ENCODE results near the gene HPCAL1. TPM values are rescaled to one million over a fixed set of nuclear protein-coding genes. Genes with fewer than 3 reads are reported as not detected.

Gene HPCAL1
- total and polyA plus RNA-seq, 2 experiments from 2014 or later, result 13.4 to 25.5 TPM

DNA sequence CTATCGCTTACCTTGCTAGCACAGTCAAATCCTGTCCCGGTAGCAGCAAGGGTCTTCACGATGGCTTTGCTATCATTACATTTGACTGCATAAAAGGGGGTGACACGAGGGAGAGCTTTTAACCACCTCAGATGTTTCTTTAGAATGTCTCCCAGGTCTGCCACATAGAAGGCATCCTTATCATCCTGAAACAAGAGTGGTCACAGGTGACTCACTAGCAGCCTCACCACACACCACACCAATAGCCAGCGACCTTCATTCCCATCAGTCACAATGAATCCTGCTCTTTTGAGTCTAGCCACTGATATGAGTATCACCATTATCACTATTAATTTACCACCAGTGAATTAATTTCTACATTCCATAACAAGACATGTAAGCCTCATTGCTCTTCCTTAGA is 141.8 kb downstream of the HPCAL1 start:
- no peak overlapping the region for H3K27ac ChIP-seq
- DNase-seq (ENCODE audit: low read depth in 1 of 2, low spot score in 1 of 2), result no peak
- H3K4me1 ChIP-seq (ENCODE audit: low read depth), result peaks cover 11% of the 10 kb centered on the region
- TF ChIP-seq, protein P1, sequence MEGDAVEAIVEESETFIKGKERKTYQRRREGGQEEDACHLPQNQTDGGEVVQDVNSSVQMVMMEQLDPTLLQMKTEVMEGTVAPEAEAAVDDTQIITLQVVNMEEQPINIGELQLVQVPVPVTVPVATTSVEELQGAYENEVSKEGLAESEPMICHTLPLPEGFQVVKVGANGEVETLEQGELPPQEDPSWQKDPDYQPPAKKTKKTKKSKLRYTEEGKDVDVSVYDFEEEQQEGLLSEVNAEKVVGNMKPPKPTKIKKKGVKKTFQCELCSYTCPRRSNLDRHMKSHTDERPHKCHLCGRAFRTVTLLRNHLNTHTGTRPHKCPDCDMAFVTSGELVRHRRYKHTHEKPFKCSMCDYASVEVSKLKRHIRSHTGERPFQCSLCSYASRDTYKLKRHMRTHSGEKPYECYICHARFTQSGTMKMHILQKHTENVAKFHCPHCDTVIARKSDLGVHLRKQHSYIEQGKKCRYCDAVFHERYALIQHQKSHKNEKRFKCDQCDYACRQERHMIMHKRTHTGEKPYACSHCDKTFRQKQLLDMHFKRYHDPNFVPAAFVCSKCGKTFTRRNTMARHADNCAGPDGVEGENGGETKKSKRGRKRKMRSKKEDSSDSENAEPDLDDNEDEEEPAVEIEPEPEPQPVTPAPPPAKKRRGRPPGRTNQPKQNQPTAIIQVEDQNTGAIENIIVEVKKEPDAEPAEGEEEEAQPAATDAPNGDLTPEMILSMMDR (IDR thresholded peaks at IDR 0.05; ENCODE audit: low read depth, low read length), result no peak
- H3K36me3 ChIP-seq, result peaks cover 51% of the 10 kb centered on the region
- no peak overlapping the region for H3K4me3 ChIP-seq
- H3K9me3 ChIP-seq (ENCODE audit: low read depth), result no peaks in the 10 kb centered on the region
- H3K27me3 ChIP-seq, result no peaks in the 10 kb centered on the region

- Histone ChIP-seq H3K27me3 (no peaks in the 10 kb centered on the region), H3K27ac (no peak overlapping the region), H3K4me1 (ENCODE audit: low read depth) (peaks cover 11% of the 10 kb centered on the region), H3K4me3 (peak overlapping the region; percentile 41), H3K9me3 (ENCODE audit: low read depth) (no peaks in the 10 kb centered on the region), H3K36me3 (peaks cover 32% of the 10 kb centered on the region)
- DNase-seq (ENCODE audit: low read depth in 1 of 2, low spot score in 1 of 2), result no peak
- TF ChIP-seq, protein P1 (IDR thresholded peaks at IDR 0.05; ENCODE audit: low read depth, low read length), result no peak
Observed at GRCh38 chr2:10446631-10447030, 143.9 kb downstream of the HPCAL1 start.

DNA sequence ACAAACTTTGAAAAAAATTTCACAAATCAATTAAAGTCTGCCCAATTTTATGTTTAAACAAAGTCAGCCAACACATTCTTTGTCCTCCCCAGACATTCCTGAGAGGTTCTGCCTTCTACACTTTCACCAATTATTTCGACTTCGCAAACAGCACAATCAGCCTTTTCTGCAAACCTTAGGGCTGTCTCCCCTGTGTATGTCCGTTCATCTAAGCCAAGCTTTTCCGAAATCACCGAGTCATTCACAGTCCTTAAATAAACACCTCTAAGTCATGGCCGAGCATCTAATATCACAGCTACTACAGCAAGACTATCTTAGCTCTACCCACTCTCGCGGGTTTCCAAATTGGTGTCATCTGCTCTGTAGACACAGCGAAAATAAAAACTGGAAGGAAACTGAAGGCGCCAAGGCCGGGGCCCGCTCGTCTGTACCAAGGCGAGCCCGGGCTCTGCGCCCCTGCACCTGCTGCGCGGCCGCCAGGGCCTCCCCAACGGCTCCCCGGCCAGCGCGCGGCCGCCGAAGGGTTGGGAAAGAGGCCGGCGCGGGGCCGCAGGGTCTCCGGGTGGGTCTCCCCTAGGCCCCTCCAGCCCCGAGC is 144.7 kb downstream of the HPCAL1 start:
- peaks cover 11% of the 10 kb centered on the region for H3K4me1 ChIP-seq (ENCODE audit: low read depth)

GRCh38 chr2:10447895-10448575 is 145.3 kb downstream of the HPCAL1 start, which contains the start of gene ODC1:
Gene ODC1 (minus strand): TSS chr2:10448327. CDS start chr2:10445032, 3,295 bp downstream.
- Histone ChIP-seq H3K27me3 (no peaks in the 10 kb centered on the region), H3K9me3 (ENCODE audit: low read depth) (no peaks in the 10 kb centered on the region), H3K4me3 (peak within 1 kb of the TSS; percentile 49), H3K4me1 (ENCODE audit: low read depth) (peaks cover 11% of the 10 kb centered on the region), H3K36me3 (peaks cover 19% of the 10 kb centered on the region), H3K27ac (peak within 1 kb of the TSS; percentile 92)
- TF ChIP-seq, protein P1 (IDR thresholded peaks at IDR 0.05; ENCODE audit: low read depth, low read length), result no peak
- peak; percentile 95 to 96 for DNase-seq (ENCODE audit: low read depth in 1 of 2, low spot score in 1 of 2)

More for the DNA sequence above, 144.7 kb downstream of the HPCAL1 start:
- TF ChIP-seq, protein P1 (IDR thresholded peaks at IDR 0.05; ENCODE audit: low read depth, low read length), result no peak
- Histone ChIP-seq H3K27me3 (no peaks in the 10 kb centered on the region), H3K9me3 (ENCODE audit: low read depth) (no peaks in the 10 kb centered on the region), H3K36me3 (peaks cover 26% of the 10 kb centered on the region), H3K27ac (peak overlapping the region; percentile 92), H3K4me3 (peak overlapping the region; percentile 41)
- peak; percentile 43 to 55 for DNase-seq (ENCODE audit: low read depth in 1 of 2, low spot score in 1 of 2)

GRCh38 chr2:10448576-10449485 is 146.1 kb downstream of the HPCAL1 start:
- peak overlapping the region; percentile 90 for H3K27ac ChIP-seq

More at GRCh38 chr2:10448576-10449485, 146.1 kb downstream of the HPCAL1 start:
- H3K36me3 ChIP-seq, result peaks cover 11% of the 10 kb centered on the region
- TF ChIP-seq, protein P1 (IDR thresholded peaks at IDR 0.05; ENCODE audit: low read depth, low read length), result peak; percentile 12
- peak overlapping the region; percentile 49 for H3K4me3 ChIP-seq
- H3K4me1 ChIP-seq (ENCODE audit: low read depth), result peaks cover 11% of the 10 kb centered on the region
- no peaks in the 10 kb centered on the region for H3K27me3 ChIP-seq
- no peaks in the 10 kb centered on the region for H3K9me3 ChIP-seq (ENCODE audit: low read depth)
- DNase-seq (ENCODE audit: low read depth in 1 of 2, low spot score in 1 of 2), result peak in 1 of 2 donors; percentile 93
